ENCODE data around the gene LCN9.

DNA sequence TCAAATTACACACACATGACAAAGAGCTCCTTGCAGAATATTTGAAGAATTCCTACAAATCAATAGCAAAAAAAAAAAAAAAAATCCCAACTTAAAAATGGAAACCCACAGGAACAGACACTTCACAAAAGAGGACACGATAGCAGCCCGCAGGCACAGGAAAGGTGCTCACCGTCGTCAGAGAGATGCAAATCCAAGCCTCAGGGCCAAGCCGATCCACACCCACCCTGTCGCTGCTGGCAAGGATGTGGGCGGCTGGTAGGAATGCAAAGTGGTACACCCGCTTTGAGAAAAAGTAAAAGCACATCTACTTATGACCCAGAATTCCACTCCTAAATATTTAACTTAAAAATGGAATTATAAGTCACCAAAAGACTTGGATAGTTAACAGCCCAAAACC lies 10.8 kb downstream of the LCN9 start:
- TF ChIP-seq, protein P1, sequence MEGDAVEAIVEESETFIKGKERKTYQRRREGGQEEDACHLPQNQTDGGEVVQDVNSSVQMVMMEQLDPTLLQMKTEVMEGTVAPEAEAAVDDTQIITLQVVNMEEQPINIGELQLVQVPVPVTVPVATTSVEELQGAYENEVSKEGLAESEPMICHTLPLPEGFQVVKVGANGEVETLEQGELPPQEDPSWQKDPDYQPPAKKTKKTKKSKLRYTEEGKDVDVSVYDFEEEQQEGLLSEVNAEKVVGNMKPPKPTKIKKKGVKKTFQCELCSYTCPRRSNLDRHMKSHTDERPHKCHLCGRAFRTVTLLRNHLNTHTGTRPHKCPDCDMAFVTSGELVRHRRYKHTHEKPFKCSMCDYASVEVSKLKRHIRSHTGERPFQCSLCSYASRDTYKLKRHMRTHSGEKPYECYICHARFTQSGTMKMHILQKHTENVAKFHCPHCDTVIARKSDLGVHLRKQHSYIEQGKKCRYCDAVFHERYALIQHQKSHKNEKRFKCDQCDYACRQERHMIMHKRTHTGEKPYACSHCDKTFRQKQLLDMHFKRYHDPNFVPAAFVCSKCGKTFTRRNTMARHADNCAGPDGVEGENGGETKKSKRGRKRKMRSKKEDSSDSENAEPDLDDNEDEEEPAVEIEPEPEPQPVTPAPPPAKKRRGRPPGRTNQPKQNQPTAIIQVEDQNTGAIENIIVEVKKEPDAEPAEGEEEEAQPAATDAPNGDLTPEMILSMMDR (IDR thresholded peaks at IDR 0.05), result no peak
- TF ChIP-seq POLR2A (IDR thresholded peaks at IDR 0.05), result no peak

Measured in adrenal gland (tissue), 5 donors.